ENCODE data around the gene SAP25.

The SAP25 gene

DNA sequence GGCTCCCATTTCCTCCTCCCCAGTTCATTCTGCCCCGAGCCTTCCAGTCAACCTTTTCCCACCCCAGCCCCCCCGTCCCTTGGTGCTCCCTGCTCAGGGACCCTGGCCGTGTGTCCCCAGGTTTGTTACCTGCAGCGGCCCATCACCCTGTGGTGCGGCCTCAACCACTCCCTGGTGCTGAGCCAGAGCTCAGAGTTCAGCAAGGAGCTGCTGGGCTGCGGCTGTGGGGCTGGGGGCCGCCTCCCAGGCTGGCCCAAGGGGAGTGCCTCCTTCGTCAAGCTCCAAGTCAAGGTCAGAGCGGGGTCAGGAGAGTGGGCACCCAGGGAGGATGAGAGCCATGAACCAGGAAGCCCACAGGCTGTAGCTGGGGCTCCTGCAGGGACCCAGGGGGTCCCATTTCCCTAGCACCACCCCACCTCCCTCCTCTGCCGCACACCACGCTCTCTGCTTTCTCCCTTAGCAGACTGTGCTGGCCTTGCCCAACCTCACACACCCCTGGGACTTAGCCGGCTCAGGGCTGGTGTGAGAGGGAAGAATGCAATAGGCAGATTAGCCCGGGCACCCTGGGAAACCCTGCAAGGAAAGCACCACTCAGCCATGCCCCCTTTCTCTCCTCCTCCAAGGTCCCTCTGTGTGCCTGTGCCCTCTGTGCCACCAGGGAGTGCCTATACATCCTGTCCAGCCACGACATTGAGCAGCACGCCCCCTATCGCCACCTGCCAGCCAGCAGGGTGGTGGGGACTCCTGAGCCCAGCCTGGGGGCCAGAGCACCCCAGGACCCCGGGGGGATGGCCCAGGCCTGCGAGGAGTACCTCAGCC lies 26.4 kb upstream of the SAP25 start:
- TF ChIP-seq, protein P1, sequence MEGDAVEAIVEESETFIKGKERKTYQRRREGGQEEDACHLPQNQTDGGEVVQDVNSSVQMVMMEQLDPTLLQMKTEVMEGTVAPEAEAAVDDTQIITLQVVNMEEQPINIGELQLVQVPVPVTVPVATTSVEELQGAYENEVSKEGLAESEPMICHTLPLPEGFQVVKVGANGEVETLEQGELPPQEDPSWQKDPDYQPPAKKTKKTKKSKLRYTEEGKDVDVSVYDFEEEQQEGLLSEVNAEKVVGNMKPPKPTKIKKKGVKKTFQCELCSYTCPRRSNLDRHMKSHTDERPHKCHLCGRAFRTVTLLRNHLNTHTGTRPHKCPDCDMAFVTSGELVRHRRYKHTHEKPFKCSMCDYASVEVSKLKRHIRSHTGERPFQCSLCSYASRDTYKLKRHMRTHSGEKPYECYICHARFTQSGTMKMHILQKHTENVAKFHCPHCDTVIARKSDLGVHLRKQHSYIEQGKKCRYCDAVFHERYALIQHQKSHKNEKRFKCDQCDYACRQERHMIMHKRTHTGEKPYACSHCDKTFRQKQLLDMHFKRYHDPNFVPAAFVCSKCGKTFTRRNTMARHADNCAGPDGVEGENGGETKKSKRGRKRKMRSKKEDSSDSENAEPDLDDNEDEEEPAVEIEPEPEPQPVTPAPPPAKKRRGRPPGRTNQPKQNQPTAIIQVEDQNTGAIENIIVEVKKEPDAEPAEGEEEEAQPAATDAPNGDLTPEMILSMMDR (conservative IDR thresholded peaks at IDR 0.05; ENCODE audit: low read depth) = no peak
- ChIA-PET CTCF (no interaction called here), POLR2A (ENCODE audit: low non-redundant PET) (no interaction called here)
- no peak overlapping the region for H3K27ac ChIP-seq
- DNase-seq (ENCODE audit: low spot score) = no peak

DNA sequence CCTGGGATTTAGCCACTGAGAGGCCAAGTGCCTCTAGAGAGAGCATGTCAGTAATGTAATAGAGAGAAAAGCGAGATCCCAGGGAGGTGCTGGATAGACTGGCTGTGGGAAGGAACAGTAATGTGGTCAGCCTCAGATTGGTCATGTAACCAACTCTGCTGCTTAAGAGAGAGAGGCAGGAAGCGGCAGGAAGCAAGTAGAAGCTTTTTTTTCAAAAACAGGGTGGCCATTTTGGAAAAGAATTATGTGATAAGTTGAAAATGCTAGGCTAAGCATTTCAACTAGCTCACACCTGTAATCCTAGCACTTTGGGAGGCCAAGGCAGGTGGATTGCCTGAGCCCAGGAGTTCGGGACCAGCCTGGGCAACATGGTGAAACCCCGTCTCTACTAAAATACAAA lies 24.7 kb upstream of the SAP25 start:
- POLR2A ChIA-PET (ENCODE audit: low non-redundant PET) = no interaction called here
- TF ChIP-seq, protein P1 (conservative IDR thresholded peaks at IDR 0.05; ENCODE audit: low read depth) = no peak
- H3K27ac ChIP-seq = no peak overlapping the region
- no peak for DNase-seq (ENCODE audit: low spot score)
- CTCF ChIA-PET = interaction anchor here (0.6 kb wide), 2 partner anchors 12 to 43 kb away, joined by 3 to 4 read pairs; partner anchors contain the start of genes FBXO24 and LRCH4

DNA sequence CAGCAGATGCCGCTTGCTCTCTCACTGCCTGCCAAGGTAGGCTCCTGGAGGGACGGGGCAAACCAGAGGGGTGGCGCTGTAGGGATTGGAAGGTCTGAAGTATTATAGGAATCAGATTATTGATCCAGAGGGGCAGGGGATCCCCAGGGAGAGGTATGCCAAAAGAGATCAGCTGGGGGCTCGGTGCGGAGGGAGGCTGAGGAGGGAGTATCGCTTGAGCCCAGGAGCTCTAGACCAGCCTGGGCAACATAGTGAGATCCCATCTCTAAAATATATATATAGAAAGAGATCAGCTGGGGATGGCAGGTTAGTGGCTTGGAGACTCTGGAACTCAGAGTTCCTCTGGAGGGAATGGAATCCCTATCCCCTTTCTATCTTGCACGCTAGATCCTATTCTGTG lies 21.5 kb upstream of the SAP25 start:
- ChIA-PET POLR2A (ENCODE audit: low non-redundant PET) (no interaction called here), CTCF (interaction anchor here (0.6 to 0.8 kb wide), 2 partner anchors 34 to 35 kb away, joined by 3 to 4 read pairs; no protein-coding TSS in a partner anchor)
- no peak for DNase-seq (ENCODE audit: low spot score)
- H3K27ac ChIP-seq = no peak overlapping the region
- TF ChIP-seq, protein P1 (conservative IDR thresholded peaks at IDR 0.05; ENCODE audit: low read depth) = no peak

DNA sequence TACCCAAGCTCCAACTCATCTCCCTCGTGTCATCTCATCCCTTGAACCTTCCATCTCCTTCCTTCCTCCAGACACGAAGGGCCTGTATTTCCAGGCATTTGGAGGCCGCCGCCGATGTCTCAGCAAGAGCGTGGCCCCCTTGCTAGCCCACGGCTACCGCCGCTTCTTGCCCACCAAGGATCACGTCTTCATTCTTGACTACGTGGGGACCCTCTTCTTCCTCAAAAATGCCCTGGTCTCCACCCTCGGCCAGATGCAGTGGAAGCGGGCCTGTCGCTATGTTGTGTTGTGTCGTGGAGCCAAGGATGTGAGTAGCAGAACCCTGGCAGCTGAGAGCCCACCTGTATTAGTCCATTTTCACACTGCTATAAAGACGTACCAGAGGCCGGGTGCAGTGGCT lies 17.9 kb upstream of the SAP25 start:
- CTCF ChIA-PET = interaction anchor here (0.6 kb wide), 1 partner anchor 134 kb away, joined by 3 read pairs; no protein-coding TSS in a partner anchor
- no peak for DNase-seq (ENCODE audit: low spot score)
- POLR2A ChIA-PET (ENCODE audit: low non-redundant PET) = no interaction called here
- TF ChIP-seq, protein P1 (conservative IDR thresholded peaks at IDR 0.05; ENCODE audit: low read depth) = no peak
- no peak overlapping the region for H3K27ac ChIP-seq

DNA sequence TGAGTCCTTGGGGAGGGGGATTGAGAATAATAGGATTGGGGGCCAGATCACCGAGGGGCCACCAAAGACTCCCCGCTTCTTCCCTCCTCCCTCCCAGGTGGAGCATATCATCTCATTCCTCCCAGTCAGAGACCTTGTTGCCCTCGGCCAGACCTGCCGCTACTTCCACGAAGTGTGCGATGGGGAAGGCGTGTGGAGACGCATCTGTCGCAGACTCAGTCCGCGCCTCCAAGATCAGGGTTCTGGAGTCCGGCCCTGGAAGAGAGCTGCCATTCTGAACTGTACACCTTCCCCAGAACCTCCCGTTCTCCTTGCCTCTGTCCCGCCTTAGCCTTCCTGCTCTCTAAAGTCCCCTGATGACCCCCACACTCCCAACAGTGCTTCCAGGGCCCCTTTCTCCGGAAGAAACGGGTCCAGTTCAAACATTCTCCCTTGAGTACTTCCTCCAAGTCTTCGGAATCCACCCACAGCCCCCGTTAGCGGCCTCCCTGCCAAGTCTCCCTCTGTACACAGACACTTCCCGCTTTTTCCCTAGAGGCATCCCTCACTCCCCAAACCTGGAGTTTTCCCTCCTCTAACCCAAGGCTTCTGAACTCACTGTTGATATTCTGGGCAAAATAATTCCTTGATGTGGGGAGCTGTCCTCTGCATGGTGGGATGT lies 16.5 kb upstream of the SAP25 start:
- DNase-seq (ENCODE audit: low spot score) = no peak
- ChIA-PET CTCF (interaction anchor here (0.6 kb wide), 1 partner anchor 15 kb away, joined by 4 read pairs; no protein-coding TSS in a partner anchor), POLR2A (ENCODE audit: low non-redundant PET) (no interaction called here)
- TF ChIP-seq, protein P1 (conservative IDR thresholded peaks at IDR 0.05; ENCODE audit: low read depth) = no peak
- no peak overlapping the region for H3K27ac ChIP-seq

DNA sequence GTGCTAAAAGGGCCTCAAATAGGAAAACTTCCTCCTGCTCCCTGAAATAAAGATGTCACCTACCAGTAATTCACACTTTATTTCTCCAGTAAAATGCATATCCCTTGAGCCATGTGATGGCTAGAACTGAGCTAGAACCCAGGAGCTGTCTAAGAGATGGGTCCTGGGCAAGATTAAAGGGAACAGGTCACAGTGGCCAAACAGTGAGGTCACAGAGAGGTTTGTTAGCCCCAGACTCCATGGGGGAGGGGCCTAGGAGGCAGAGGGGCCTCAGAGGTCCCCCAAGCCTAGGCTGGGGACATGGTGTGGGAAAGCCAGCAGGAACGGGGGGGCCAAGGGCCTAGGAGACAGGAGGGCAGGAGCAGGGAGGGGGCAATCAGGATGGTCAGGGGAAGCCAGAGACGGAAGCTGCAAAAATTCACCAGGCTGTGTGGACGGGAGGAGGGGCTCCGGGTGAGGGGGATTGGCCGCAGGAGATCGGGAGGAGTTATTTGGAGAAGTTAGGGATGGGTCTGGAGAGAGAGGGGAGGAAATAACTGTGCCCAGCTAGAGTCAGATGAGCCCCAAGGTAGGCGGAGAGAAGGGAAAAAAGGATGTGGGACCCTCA lies 15.7 kb upstream of the SAP25 start:
- POLR2A ChIA-PET (ENCODE audit: low non-redundant PET) = no interaction called here
- H3K27ac ChIP-seq = no peak overlapping the region
- TF ChIP-seq, protein P1 (conservative IDR thresholded peaks at IDR 0.05; ENCODE audit: low read depth) = no peak
- DNase-seq (ENCODE audit: low spot score) = no peak
- CTCF ChIA-PET = interaction anchor here (0.6 to 1.1 kb wide), 3 partner anchors 16 to 134 kb away, joined by 4 to 5 read pairs (median 4); no protein-coding TSS in a partner anchor
